ENCODE results near the gene ESPN. TPM values are rescaled to one million over a fixed set of nuclear protein-coding genes. Genes with fewer than 3 reads are reported as not detected.

ESPN gene
- polyA plus RNA-seq, 1 of the 3 experiments (the other 2 are of a cell fraction) = 0.33 TPM

DNA sequence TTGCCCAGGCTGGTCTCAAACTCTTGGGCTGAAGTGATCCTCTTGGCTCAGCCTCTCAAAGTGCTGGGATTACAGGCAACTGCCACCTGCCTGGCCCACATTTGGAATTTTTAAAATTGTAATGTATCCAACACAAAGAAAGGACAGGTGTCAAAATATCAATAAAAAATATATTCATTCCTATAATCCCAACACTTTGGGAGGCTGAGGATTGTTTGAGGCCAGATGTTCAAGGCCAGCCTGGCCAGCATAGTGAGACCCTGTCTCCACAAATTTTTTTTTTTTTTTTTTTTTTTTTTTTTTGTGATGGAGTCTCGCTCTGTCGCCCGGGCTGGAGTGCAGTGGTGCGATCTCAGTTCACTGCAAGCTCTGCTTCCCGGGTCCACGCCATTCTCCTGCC, 14.8 kb upstream of the ESPN start:
- Histone ChIP-seq H3K4me2 (no peak overlapping the region), H3K9me3 (no peaks in the 10 kb centered on the region), H3K79me2 (ENCODE audit: insufficient read depth) (no peaks in the 10 kb centered on the region), H3K4me1 (ENCODE audit: control insufficient read depth in 1 of 2, insufficient read depth in 2 of 2, low read depth in 1 of 2, low read length in 1 of 2) (peaks cover 0 to 3% of the 10 kb centered on the region in 2 experiments; a peak in 1 of 4 replicates), H3K4me3 (ENCODE audit: low read depth in 2 of 2, low read length in 1 of 2) (no peak overlapping the region), H3K27ac (ENCODE audit: low read depth in 2 of 2, low read length in 1 of 2) (no peak overlapping the region), H4K20me1 (ENCODE audit: insufficient read depth) (no peaks in the 10 kb centered on the region), H3K9ac (no peak overlapping the region), H3K36me3 (replicated peaks in 1 of 2; ENCODE audit: control insufficient read depth in 1 of 2, insufficient read depth in 2 of 2, low read length in 1 of 2) (no peaks in the 10 kb centered on the region), H3K27me3 (ENCODE audit: insufficient read depth) (no peaks in the 10 kb centered on the region), H2AFZ (ENCODE audit: low read depth) (no peak overlapping the region), H3F3A (replicated peaks; ENCODE audit: insufficient read depth) (peaks cover 3% of the 10 kb centered on the region), H3K9me2 (no peaks in the 10 kb centered on the region)
- WGBS (ENCODE audit: low lambda C conversion rate) = 74% methylated on average over 6 of the region's 6 CpGs
- TF ChIP-seq, protein P1, sequence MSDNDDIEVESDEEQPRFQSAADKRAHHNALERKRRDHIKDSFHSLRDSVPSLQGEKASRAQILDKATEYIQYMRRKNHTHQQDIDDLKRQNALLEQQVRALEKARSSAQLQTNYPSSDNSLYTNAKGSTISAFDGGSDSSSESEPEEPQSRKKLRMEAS (IDR thresholded peaks at IDR 0.05; ENCODE audit: low read depth) = no peak
- TF ChIP-seq YY1 (IDR thresholded peaks at IDR 0.05; ENCODE audit: low read depth) (no peak), POLR2AphosphoS5 (IDR thresholded peaks at IDR 0.05; ENCODE audit: low read depth, low read length) (no peak), FOXJ3 (CRISPR knock-in tag; IDR thresholded peaks at IDR 0.05) (no peak), SIN3A (IDR thresholded peaks at IDR 0.05; ENCODE audit: borderline replicate concordance, low read depth, low read length) (no peak), TAF1 (IDR thresholded peaks at IDR 0.05; ENCODE audit: borderline replicate concordance, low read depth, low read length) (no peak), CHD2 (IDR thresholded peaks at IDR 0.05; ENCODE audit: low read length, partially characterized antibody) (no peak), MEF2A (IDR thresholded peaks at IDR 0.05; ENCODE audit: borderline replicate concordance, low read depth) (no peak), TCF12 (IDR thresholded peaks at IDR 0.05) (no peak), RCOR1 (IDR thresholded peaks at IDR 0.05; ENCODE audit: low read length) (no peak), NFIC (IDR thresholded peaks at IDR 0.05; ENCODE audit: borderline replicate concordance) (no peak), ELF1 (IDR thresholded peaks at IDR 0.05) (no peak)
- TF ChIP-seq, protein P2, sequence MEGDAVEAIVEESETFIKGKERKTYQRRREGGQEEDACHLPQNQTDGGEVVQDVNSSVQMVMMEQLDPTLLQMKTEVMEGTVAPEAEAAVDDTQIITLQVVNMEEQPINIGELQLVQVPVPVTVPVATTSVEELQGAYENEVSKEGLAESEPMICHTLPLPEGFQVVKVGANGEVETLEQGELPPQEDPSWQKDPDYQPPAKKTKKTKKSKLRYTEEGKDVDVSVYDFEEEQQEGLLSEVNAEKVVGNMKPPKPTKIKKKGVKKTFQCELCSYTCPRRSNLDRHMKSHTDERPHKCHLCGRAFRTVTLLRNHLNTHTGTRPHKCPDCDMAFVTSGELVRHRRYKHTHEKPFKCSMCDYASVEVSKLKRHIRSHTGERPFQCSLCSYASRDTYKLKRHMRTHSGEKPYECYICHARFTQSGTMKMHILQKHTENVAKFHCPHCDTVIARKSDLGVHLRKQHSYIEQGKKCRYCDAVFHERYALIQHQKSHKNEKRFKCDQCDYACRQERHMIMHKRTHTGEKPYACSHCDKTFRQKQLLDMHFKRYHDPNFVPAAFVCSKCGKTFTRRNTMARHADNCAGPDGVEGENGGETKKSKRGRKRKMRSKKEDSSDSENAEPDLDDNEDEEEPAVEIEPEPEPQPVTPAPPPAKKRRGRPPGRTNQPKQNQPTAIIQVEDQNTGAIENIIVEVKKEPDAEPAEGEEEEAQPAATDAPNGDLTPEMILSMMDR (IDR thresholded peaks at IDR 0.05) = no peak
- TF ChIP-seq, protein P3, sequence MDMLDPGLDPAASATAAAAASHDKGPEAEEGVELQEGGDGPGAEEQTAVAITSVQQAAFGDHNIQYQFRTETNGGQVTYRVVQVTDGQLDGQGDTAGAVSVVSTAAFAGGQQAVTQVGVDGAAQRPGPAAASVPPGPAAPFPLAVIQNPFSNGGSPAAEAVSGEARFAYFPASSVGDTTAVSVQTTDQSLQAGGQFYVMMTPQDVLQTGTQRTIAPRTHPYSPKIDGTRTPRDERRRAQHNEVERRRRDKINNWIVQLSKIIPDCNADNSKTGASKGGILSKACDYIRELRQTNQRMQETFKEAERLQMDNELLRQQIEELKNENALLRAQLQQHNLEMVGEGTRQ (IDR thresholded peaks at IDR 0.05; ENCODE audit: borderline replicate concordance, low read depth, low read length) = no peak
- TF ChIP-seq, protein P4, sequence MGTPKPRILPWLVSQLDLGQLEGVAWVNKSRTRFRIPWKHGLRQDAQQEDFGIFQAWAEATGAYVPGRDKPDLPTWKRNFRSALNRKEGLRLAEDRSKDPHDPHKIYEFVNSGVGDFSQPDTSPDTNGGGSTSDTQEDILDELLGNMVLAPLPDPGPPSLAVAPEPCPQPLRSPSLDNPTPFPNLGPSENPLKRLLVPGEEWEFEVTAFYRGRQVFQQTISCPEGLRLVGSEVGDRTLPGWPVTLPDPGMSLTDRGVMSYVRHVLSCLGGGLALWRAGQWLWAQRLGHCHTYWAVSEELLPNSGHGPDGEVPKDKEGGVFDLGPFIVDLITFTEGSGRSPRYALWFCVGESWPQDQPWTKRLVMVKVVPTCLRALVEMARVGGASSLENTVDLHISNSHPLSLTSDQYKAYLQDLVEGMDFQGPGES (IDR thresholded peaks at IDR 0.05; ENCODE audit: low read depth, low read length) = no peak
- ChIA-PET POLR2A (no interaction called here), CTCF (interaction anchor here (1.0 to 2.5 kb wide), 5 partner anchors 13 to 163 kb away, joined by 3 to 15 read pairs (median 7); no protein-coding TSS in a partner anchor)
- no peak for DNase-seq

Measured in SK-N-SH (cell line).